Midbrain (tissue), 1 donor: ENCODE data around the gene URB1.
"Not testable (repeated sequence)": the region's sequence is repeated elsewhere in the genome, so short reads cannot be mapped to it uniquely, and the experiment has no call there.

Source experiments
- DNase-seq: peaks from one replicate; lab custom pipeline; 2025; lab: John Stamatoyannopoulos, UW

Gene URB1, protein sequence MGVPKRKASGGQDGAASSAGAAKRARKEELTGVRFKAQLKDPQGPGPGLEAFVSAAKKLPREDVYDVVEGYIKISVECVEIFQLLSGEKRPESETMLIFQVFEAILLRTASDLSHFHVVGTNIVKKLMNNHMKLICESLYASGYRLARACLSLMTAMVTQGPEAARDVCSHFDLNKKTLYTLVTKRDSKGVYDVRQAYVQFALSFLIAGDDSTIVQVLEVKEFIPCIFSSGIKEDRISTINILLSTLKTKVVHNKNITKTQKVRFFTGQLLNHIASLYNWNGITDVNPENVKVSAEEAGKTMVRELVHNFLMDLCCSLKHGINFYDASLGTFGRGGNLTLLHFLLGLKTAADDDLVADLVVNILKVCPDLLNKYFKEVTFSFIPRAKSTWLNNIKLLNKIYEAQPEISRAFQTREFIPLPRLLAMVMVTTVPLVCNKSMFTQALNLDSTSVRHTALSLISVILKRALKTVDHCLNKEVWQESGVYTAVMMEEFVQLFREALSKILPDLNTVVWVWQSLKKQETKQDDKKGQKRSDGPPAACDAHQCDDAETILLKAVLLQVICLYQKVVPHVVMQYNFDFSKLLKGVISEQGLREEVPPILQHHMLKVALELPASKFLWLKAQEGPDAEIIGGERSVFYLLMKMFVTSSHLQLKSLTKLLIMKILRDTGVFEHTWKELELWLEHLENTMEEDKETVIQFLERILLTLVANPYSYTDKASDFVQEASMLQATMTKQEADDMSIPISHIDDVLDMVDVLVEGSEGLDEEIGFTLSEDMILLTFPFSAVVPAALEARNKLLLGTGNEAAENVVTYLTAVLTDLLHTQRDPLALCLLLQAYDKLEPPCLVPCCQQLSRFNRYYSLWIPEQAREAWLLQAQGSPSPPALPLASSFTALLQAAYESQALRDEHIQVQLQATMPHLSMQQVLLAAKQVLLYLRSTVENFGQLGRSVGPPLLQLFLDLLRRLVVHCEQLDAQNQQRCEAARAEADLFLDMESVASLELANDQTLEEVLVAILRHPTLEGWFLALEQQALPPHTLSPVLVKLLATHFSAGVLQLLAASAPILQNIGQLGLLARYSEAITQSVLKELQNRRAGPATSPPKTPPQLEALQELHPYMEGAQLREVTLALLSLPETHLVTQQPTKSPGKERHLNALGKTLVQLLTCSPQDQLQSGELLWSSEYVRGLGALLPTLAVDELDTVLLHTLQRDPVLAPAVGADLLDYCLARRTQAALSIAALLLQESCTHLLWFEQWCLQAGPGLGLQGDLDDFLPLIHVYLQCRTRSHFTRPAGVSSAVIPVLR (N-terminal part only)

DNA sequence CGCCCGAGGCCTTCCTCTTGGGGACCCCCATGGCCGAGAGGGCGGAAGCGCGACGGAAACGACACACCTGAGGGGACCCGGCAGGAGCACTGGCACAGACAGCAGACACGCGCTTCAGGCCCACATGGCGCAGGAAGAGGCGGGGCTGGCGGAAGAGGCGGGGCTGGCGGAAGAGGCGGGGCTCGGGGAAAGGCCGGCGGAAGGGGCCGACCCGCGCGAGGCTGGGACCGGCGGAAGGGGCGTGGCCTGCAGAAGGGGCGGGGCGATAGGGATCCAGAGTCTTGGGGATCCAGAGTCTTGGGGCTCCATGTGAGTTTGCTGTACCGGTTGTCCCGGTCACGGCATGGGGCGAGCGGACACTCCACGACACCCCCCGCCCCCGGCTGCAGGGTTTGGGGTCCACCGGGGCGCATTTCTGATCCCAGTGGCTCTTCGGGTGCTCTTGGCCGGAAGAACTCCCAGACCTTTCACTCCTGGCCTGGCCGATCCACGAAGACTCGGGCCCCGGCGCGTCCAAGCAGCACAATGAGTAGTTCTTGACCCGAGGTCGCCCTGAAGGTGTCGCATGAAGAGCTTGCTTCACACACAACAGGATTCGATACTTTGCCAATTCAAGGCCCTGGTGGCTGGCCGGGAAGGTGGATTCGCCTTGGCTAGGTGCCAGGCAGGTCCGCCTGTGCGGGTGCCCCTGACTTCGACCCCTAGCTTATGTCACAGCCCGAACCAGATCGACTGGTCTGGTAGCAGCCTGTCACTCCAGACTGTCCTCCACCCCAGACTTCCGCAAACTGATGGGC, at the start of gene URB1:
URB1 (minus strand) TSS at position 133 of the 797 bp plus-strand sequence; CDS start at position 31, 102 bp downstream.
- DNase-seq, result peak; percentile 96

- no peak for DNase-seq
Observed at GRCh38 chr21:32437729-32438128, 44.9 kb upstream of the URB1 start.

DNA sequence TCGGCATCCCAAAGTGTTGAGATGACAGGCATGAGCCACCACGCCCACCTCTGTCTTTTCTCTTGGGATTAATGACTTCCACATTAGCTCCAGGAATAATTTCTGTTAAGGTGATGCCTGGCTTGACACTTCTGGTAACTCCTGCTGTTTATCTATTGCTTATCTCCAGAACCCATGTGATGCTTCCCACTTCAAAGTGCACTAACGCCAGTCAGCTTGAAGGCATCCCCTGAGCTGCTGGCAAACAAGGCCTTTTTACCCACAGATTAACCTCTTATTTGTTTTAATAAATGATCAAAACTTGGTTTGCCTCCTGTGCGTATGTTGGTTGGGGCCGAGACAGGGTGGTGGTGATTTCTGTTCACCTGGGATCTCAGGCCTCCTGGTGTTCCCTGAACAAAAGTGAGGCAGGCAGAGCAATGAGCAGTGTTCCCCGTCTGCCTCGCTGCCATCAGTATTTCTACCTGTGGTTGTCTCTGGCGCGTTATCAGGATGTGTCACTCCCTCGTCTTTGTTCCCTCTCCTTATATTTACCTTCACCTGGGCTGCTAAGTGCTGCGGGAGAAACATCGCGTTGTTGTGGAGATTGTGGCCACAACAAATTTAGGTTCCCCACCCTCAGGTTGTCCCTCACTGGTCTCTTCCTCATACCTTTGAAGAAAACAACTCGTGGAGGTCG, 40.3 kb upstream of the URB1 start:
- DNase-seq, result not testable (repeated sequence)

- no peak for DNase-seq
Observed at GRCh38 chr21:32427958-32428623, 35.3 kb upstream of the URB1 start.

DNA sequence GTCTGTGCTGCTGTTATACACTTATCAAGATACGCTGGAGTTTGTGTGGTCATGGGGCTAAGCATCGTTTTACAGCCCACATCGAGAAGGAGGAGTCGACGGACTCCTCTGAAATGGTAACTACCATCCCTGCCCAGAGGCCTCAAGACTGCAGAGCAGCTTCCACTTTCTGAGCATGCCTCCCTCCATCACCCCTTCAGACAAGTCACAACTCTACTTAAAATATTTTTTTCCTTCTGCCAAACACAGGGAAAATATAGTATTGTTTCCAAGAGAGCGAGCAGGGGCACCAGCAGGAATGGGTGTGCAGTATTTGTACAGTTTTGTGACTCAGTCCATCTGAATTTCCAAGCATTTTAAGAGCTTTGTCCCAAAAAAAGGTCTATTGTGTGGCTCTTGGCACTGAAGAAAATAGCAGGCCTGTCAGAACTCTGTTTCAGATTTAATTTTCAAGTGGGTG, 33.8 kb upstream of the URB1 start:
- DNase-seq, result peak; percentile 61

GRCh38 chr21:32426066-32426465, 33.3 kb upstream of the URB1 start:
- DNase-seq, result no peak

DNA sequence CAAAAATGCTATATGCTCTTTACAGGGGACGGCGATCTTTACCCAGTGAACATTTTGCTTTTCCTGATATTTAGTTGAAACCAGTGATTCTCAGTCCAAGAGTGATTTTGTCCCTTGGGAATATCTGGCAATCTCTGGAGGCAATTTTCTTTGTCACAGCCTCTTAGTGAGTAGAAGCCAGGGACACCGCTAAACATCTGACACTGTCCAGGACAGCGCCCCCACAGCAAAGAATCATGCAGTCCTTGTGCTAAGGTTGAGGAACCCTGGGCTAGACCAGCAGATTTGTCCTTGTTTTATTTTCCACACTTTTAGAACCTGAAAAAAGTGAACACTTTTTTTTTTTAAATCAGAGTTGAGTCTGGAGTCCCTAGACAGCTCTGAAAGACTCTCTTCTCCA, 32.8 kb upstream of the URB1 start:
- DNase-seq, result no peak

DNA sequence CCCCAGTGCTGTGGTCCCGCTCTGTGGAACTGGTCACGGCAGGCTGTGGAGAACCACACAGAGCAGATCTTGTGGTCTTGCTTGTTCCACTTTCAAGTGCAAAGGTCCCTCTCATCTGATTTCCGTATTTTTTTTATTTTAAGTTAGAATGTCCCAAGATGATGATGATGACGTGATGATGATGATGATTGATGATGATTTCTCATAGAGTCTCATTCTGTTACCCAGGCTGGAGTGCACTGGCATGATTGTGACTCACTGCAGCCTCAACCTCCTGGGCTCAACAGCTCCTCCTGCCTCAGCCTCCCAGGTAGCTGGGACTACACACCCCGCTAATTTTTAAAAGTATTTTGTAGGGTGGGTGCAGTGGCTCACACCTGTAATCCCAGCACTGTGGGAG, 31.9 kb upstream of the URB1 start:
- no peak for DNase-seq

- DNase-seq, result no peak
Observed at GRCh38 chr21:32424191-32424535, 31.4 kb upstream of the URB1 start.

DNA sequence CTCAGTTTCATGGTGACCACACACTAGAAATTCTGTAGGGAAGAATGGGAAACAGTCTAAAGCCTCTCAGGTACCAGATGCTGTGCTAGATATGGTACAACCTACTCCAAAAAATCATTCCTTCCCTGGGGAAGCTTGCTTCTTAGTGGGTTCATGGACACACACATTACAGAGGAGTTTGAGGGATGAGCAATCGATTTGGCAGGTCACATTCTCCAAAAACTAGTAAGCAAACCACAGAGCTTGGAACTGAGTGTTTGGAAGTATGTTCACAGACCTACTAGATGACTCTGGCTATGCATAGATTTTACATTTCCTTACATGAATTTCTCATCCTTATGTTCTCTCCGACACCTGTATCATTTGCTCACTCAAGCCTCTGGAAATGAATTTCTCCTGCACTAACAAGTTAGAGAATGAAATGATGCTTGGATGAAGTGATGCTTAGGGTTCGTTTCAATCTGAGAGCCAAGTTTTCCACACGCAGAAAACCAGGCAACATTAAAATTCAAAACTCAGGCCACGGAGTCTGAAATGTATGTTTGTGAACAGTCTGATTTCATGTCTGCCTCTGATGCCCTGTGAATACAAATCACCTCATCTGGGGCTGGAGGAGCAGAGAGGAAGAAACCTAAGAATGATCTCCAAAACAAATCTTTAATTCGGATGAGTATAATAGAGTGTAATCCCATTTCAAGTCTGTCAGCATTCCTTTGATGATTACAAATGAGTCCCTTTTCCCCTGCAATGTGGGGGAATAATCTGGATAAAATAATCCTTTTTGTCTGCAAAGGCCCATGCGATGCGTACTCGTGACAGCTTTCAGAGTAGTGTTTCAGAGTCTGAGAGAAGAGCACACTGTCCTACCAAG, 30.7 kb upstream of the URB1 start:
- peak; percentile 23 for DNase-seq

DNA sequence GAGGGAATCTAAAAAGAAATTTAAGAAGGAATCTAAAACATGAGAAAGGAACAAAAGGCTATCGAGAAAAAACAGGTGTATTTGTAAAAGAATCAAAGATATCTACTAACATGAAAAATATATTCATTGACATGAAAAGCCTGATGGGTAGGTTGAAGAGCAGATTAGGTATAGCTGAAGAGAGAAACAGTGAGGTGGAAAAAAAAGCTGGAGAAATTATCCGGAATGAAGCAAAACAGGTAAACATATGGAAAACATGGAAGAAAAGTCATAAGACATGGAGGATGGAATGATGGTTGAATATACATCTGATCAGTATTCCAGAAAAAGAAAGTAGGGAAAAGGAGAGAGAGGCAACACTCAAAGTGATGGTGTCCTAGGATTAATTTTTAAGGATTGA, 29.3 kb upstream of the URB1 start:
- no peak for DNase-seq

- no peak for DNase-seq
Observed at GRCh38 chr21:32418146-32418545, 25.3 kb upstream of the URB1 start.

DNA sequence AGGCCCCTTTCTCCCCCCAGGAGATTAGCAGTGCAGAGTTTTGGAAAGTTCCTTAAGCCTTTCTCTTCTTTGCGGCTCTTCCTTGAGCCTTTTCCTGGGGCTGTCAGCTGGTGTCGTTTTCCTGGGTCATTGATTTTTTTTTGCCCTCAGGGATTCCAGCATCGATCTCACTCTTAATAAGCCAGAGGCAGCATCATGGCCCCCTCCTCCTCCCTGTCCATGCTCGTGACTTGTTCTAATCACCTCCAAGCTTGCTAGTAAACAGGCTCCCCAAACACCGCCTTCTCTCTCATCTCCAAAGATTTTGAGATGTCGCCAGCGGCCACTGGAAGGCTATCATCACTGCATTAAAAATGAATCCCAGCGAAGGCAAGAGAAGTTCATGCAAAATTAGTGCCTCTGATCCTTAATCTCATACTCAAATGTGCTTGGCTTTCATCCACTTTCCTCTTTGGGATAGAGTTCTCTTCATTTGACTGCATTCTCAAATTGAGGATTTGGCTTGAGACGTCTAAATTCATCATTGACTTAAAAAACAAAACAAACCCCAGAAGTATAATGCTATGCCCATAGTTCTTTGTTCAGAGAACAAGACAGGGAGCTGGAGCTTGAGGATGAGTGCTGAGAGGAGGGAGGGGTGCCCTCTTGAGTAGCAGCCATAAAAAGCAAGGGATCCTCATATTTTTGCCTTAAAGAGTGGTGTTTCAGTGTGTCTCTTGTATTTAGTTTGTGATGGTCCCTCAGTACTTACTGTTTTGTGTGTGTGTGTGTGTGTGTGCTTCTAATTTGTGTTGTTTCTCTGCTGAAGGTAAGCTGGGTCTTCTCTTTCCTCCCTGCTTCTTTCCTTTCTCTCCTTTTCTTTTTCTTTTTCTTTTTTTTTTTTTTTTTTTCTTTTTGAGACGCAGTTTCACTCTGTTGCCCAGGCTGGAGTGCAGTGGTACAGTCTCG, 22.9 kb upstream of the URB1 start:
- DNase-seq, result no peak

DNA sequence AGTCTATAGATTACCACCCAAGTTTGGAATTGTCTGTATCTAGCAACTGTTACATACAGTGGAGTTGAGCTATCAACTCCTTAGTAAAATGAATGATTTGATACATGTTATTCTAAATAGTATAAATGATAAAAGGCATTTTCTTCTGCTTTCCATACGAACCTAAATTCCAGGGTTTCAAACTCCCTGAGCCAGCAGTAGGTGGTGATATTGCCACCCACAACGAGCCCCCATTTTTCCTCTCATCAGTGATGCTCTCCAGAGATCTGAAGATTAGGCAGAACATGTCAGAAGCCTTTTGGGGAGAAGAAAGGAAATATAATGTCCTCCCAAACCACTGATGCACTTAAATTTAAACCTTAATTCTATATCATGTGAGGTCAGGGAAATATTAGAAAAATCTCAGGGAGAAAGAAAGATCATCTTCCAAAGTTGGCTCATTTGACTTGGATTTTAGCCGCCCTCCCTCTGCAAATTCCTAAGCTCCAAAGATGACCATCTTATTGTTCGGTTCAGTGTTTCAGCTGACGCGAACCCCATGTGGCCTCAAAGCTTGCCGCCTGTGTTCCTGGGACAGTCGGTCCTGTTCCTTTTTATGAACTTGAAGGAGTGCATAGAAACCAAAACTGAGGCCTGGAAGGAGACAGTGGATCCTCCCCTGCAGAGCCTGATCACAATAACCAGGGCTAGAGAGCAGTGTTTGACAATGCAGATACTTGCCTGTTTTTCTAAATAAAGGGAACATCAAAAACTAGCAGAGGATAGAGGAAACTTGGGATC, 22.0 kb upstream of the URB1 start:
- DNase-seq, result peak; percentile 52

DNA sequence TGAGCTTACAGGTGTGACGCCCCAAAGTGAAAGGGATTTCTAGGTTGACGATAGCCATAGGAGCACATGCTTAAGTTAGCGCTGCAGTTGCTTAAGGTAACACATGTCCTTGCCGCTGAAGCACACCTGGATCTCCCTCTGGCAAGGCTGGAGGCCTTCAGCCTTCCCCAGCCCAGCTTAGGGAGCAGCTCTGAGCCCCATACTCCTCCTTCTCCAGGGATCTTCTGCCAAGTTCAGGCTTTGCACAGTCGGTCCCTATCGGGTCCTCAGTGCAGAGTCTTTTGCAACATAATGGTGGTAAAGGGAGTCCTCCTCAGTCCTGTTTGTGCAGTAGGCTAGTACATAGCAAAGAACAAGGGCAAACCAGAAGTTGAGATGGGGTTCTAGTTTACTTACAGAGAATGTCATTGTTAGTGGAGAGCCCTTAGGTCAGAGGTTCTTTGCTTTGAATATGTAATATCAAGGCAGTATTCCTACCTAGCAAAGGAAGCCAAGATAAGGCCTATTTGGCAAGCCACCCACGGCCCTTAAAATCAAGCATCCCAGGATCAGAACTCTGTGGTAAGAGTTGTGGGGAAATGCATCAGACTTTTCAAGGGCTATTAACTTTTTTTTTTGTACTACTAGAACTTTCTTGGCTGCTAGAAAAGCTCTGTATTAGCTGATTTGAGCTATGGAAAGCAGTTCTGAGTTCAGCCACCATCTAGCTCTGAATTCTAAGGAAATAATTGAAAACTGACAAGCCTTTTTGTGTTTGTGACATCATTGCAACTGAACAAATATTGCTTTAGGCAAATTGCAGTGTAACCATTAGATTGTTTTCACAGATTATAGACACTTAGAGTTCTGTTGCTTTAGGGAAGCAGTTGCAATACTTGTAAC, 21.1 kb upstream of the URB1 start:
- peak; percentile 59 for DNase-seq

- DNase-seq, result peak; percentile 16
Observed at GRCh38 chr21:32413015-32413504, 20.2 kb upstream of the URB1 start.
